ENCODE measurements around the gene NFIA.

Gene NFIA

DNA sequence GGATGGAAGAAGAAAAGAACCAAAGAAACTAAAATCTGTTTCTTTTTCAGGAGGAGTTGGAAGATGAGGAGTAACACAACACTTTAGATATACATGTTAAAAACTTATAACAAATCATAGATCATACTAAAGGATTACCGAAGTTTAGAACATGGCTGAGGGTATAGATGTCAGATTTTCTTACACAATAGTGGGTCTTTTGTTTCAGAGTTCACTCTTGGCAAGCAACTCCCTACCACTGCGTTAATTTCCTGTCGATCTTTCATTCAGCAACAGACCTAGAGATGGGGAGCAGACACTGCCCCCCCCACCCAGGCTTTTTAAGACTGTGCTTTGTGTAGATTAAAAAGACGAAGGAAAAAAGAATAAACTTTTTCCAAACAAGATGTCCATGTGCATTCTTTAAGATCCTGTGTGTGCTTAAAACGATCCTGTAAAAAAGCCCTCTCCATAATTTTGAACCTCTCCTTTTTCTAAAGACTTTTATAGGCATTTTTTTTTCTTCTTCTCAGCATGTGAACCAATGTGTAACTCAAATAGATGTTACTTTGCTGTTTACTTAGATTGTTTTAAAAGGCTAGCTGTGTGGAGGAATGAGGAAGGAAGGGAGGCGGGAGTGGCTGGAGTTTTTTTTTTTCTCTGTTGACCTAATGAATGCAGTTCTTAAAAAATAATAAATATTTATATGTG, 50.4 kb downstream of the NFIA start:
- DNase-seq, result no peak

DNA sequence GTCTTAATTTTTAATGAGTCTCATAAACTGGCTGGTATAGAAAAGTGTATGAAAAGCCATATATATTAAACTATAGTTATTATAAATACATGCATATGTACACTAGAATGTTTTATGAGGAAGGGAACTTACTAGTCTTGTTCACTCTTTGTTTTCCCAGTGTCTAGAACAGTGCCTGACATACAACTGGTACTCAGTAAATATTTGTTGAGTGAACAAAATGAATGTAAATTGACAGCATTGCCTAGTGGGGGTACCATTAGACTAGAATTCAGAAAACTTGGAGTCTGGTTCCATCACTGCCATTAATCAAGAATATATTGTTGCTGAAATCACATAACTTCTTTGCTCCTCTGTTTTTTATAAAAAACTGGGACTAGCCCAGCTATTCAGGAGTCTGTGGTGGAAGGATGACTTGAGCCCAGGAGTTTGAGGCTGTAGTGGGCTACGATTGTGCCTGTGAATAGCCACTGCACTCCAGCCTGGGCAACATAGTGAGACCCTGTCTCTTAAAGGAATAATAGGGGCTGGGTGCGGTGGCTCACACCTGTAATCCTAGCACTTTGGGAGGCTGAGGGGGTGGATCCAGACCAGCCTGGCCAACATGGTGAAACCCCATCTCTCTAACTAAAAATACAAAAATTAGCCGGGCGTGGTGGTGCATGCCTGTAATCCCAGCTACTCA, 51.1 kb downstream of the NFIA start:
- DNase-seq, result no peak

DNA sequence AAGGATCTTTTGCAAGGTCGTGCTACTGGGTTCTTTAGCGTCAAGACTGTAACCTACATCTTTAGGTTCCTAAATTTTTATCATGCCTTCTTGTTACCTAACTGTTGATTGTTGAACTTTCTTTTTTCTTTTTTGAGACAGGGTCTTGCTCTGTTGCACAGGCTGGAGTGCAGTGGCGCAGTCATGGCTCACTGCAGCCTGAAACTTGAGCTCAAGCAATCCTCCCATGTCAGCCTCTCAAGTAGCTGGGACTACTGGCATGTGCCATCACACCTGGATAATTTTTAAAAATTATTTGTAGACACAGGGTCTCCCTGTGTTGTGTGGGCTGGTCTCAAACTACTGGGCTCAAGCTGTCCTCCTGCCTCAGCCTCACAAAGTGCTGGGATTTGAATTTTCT, 52.9 kb downstream of the NFIA start:
- DNase-seq, result no peak

DNA sequence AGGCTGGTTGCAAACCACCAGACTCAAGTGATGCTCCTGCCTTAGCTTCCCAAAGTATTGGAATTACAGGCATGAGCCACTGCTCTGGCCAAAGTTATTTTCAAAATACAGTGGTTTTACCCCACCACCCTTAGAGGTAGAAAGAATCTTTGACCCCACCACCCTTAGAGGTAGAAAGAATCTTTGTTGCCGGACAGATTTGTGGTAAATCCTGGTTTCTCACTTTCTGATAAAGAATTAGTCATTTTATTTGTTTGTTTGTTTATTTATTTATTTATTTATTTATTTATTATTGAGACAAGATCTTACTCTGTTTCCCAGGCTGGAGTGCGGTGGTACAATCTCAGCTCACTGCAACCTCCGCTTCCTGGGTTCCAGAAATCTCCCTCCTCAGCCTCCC, 55.9 kb downstream of the NFIA start:
- DNase-seq, result no peak

DNA sequence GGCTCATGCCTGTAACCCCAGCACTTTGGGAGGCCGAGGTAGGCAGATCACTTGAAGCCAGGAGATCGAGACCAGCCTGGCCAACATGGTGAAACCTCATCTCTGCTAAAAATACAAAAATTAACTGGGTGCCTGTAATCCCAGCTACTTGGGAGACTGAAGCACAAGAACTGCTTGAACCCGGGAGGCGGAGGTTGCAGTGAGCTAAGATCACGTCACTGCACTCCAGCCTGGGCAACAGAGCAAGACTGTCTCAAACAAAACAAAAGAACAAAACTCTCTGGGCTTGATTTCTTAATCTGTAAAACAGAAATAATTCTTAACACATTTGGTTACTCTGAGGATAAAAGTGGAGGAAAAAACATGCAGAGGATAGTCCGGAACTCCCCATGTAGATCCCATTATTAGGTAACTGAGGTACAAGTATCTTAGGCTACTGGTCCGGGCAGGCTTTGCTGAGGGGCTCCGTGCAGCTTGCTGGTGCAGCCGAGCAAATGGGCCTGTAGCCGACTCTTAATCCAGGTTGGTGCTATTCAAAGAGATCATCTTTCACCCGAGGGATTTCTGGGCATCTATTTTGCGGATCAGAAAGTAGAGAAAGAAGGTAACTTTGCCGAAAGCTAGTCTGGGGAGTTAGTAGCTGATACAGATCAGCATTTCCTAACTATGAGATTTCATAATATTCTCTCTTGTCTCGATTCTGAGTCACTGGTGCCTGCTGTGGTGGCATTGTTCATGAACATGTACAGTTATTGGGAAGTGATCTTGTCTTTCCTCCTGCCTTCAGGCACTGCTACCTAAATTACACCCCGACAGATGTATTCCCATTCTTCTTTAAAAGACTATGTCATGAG, 56.8 kb downstream of the NFIA start:
- no peak for DNase-seq

DNA sequence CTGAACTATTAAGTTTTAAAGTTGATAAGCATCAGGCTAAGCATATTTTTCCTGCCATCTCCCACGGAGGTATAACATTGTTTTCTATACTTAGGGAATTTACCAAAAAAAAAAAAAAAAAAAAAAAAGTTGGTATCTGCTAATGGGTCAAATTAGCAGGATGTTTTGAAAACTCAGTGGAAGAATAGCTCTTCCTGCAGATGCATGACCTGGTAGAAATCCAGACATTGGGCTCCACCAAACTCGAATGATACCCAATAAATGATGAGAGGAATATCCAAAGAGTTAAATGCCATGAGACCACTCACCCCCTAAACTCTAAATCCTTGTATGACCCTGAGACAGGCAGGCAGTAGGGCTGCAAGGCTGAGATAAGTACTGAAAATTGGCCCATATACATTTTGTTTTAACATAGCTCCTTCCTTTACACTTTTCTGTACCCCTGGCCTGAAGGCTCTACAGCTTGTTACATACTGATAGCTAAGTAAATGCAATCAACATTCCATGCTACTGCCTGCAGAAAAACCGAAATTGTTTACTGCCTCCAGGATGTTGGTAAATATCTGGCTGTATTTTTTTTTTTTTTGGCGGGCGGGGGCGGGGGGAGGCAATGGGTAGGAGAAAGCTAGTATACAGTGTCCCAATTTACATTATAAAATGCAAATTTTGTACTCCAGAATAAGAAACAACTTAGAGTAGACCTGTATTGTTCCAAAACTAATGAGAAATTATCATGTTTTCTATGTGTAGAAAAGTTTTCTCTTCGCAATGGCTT, 57.6 kb downstream of the NFIA start:
- no peak for DNase-seq

DNA sequence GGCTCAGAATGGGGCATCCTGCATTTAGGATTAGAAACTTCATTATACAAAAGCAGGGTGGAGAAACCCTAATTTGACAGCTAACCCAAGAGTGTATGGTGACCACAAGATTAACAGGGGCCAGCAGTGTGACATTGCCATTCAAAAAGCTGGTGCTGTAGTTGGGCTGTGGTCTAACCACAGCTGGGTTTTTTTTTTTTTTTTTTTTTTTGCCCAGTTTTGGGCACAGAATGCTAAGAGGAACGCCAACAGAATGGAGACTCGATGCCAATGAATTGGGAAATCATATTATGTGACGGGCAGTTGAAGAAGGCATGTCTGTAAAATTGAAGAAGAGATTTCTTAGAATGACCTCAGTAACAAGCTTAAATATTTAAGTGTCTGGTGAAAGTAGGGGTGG, 58.4 kb downstream of the NFIA start:
- DNase-seq, result no peak

DNA sequence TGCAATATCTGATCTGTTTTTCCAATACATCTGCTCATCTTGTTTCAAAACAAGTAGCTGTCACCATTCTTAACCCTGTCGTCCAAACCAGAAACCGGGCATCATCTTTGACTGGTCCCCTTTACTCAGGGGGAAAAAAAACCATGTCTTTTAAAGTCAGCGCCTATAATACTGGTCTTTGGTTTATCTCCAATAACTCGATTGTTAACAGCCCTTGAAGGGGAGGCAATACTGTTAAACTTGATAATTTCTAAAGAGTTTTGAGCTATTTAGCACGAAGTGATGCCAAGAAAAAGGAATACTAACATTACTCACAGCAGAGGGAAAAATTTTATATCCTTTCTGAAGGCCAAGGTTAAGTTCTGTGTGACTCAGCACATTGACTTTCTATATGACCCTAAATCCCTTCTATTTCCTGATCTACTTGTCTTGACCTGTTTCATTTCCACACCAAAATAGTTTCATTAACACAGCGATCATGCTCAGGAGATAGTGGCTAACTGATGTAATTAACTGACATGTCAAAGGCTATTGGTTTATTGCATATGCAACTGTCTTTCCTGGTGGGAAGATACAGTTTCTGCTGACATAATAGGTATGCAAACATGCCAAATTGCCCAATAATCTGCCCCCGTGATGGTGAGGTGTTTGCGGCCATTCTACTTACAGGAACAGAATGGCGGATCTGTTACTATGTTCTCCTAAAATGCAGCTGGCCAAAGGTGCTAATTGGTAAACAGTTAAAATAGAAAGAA, 59.1 kb downstream of the NFIA start:
- DNase-seq, result no peak

DNA sequence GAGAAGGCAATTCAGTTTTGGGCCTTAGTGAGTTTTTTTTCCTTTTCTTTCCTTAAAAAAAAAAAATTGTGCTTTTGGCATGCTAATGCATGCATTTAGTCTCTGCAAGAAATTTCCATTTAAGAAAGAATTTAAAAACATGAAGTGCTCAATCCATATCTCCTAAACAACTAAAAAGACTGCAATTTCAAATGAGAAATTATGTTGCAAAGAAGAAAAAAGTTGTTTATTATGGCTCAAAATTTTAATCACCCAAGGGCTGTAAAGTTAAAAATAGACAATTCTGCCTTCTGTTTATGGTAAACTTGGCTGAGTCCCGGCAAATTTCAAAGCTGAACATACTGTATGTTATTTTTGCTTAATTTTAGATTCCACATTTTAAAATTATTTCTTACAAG, 59.7 kb downstream of the NFIA start:
- no peak for DNase-seq

DNA sequence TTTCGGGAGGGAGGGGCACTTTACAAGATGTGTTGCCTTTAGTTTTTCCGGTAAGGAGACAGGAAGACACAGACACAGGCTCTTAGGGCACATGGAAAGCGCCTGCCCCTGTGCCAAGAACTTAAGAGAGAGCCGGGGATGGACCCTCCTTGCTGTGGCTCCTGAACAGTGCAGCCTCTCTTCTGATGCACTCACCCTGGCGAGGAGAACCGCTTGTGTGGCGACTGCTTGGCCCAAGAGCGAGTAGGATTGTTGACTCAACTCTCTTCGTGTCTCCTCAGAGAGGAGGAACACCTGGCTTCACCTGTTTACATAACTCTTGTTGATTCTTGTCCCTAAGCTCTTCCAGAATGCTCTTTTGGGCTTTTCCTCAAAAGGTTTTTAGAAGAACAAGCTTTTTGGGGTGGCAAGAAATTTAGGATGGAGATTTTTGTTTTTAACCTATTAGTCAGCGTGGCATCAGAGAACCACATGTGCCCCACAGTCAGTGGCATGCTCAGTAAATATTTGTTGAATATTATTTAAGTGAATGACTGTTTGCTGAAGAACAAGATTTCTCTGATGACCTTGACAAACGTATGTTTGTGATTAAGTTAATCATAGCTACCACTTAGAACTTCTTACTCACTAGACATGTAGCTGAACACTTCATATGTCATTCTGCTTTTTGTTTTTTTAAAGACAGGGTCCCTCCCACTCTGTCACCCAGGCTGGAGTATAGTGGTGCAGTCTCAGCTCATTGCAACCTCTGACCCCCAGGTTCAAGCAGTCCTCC, 60.6 kb downstream of the NFIA start:
- DNase-seq, result no peak

DNA sequence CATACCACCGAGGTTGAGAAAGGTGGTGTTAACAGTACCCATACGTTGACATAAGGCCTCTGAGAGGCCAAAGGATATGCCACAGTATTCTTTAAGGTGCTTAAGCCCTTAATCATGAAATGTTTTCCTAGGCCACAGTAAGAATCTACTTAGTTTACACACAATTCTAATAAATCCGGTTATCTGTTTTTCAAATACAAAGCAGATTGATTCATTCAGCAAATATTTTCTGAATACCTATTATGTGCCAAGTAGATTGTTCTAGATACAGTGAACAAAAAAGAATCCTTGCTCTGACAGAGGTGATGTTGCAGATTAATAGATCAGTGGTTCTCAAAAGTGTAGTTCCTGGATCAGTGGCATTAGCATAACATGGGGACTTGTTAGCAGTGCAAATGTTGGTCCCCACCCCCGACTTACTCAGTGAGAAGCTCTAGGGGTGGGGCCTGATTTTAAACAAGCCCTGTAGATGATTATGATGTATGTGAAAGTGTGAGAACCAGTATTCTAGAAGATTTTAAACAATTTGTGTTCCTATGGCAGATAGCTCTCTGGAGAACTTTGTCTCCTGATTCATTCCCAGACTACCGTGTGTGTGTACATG, 61.6 kb downstream of the NFIA start:
- no peak for DNase-seq

DNA sequence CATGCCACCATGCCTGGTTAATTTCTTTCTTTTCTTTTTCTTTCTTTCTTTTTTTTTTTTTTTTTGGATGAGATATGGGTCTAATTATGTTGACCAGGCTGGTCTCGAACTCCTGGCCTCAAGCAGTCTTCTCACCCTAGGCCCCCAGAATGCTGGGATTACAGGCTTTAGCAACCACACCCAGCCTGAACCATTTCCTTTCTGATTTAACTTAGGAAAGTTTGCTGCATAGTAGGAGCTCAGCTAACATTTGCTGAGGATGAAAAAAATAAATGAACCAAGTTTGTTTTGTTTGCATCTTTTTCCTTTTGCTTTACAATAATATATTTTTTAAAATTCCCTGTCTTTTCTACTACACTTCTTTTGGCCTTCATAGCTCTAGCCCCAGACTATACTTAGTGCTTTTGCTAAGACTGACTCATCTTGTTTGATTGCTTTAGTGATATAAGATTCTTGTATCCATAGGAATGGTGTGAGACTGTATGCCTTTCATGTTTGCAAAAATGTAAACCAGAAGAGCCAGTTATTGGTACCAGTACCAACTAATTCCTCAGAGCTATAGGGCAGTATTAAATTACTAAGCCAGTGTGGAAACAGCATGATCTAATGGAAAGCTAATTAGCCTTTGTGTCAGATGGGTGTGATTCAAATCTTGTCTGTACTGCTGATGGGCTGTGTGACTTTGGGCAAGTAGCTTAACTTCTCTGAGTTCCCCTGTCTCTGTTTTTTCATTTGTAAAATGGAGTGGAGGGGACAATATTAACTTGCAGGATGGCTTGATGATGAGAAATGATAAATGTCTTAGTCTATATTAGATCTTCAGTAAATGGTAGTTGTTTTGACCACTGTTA, 66.9 kb downstream of the NFIA start:
- no peak for DNase-seq

DNA sequence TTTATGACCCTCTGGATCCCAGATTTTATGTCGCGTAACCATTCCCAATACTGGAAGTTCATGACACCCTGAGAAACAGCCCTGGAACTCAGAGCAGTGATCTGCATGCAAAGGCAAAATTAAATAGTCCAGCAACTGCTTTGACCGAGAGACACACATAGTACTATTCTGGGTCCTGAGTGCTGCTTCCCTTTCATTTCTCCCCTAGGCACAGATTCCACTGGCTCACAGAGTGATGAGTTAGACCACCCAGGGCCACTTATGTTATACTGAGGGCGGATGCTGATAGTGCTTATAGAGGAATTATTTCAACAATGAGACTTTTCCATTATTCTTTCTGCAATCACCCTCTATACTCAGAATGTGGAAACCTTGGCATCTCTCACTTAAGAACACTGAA, 69.2 kb downstream of the NFIA start:
- DNase-seq, result no peak

DNA sequence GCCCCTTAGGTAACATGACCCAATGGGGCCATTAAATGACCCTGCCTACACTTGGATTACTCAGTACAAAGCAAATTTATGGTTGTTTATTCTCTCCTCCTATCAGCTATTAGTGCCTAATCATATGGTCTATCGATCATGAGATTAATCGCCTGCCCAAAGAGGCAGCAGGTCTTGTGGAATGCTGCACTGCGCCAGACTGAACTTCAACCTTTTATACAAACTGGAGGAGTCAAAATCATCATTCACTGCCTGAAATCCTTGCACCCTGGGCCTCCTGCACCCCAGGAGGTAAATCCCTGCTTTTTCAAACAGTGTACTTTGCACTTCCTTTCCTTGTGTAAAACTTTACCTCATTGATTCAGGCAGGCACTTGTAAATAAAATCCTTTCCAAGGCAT, 69.7 kb downstream of the NFIA start:
- DNase-seq, result no peak

DNA sequence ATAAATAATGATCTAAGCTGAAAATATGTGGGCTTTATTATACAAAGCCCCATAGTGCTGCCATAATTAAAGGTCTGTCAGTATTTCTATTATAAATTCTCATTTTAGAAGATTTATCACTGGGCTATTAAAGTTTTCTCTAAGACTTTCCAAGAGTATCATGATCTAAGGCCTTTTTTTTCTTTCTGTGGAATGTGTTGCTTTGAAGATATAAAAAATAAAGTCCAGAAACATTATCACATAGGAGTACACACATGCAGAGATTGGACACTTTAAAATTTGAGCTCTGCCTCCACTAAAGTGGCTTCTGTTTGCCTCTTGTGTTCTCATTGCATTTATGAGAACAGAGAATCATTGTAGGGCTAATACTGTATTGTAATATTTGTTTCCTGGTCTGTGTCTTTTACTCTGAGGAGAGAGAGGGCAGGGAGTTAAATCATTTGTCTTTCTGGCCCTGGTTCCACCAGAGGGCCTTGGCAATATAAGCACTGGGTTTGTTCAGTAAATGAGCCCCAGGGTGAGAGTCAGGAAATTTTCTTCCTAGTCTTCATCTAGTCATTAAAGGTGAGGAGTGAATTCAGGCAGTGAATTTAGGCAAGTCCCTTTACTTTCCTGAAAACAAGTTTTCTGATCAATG, 70.2 kb downstream of the NFIA start:
- no peak for DNase-seq

DNA sequence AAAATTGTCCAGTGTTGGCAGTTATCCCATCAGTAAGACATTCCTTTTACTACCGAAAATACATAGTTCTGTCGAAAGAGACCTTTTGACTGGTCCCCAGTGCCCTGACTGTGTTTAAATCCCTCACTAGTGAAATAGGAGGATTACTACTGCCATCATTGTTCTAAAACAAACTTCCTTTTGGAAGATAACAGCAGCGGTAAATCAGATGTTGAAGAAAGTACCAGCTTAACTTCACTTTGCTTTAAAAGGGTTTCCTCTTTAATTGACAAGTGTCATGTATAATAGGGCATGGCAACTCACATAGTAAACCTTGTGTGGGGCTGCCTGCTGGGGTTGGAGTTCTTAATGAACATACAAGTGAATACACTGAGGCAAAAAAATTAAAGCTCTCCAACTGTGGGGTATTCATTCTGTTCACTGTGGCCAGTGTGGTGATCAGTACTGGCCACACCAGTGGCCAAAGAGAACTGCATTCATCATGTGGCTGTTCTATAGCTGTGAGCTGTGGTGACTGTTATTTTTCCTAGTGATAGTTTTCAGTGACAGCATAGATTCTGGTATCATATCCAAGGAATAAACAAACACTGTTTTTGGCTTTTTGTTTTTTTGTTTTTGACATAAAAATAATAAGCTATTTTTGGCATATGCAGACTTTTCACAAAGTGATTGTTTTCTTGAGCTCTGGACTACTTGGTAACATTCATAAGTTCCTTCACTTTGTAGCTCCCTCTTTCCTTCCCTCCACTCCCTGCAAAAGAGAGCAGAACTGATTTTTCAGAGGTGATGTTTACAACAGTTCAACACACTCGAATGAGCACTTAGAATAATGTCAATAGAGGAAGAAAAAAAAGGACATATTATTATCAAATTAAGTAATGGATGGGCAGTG, 74.5 kb downstream of the NFIA start:
- DNase-seq, result no peak

DNA sequence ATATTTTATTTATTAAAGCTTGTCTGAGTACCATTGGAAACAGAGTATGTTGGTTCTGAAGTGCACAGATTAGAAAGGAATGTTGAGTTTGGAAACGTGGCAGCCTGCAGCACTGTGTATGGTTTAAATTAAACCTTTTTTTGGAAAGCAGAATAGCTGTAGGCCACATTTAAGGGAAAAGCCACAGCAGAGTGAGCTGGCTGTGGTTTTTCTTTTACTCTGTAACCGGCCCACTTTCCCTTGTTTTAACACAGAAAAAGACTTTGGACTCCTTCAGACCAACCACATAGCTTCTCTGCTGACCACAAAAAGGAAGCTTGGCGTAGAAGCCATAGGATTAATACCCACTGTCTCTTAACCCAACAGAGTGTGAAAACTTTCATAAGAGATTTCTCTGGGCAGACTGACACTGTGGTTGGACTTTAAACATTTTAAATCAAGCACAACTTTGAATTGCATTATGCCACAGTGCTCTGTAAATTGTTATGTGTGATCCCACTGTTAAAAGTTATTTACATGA, 75.2 kb downstream of the NFIA start:
- no peak for DNase-seq

DNA sequence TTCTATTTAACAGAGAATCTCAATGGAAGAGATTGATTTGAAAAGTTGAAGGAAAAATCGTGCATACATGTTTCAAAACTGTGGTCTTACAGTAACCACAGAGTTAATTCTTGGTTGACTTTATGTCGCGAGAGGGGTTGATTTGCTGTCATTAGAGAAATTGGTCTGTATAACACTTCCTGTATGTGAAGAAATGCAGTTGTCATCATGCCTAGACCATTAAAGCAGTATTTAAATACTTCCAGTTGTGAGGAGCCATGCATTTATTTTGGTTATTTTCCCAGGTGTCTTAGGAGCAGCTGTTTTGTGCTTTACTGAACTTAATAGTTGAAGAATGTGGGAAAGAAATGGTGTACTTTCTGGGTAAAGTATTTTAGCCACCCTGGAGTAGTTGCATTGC, 76.2 kb downstream of the NFIA start:
- DNase-seq, result no peak

Measured in stimulated activated CD4-positive, alpha-beta T cell treated with anti-CD3 and anti-CD28 coated beads, Interleukin-2, amount 100 ng/mL, for 24 hours (primary cell).